Stimulated activated CD8-positive, alpha-beta memory T cell treated with anti-CD3 and anti-CD28 coated beads, Interleukin-12 subunit alpha, Interleukin-12 subunit beta, amount 100 ng/mL, for 1 hour (primary cell): ENCODE data around the gene PDE4B.
"Not testable (repeated sequence)": the region's sequence is repeated elsewhere in the genome, so short reads cannot be mapped to it uniquely, and the experiment has no call there.

ENCODE experiments used
- DNase-seq: peaks from one replicate; pipeline ENCODE4 v3.0.0-alpha.2; 2020; ENCODE audit warnings: low read depth

Gene PDE4B

GRCh38 chr1:66312271-66312990 is 519.7 kb downstream of the PDE4B start:
- no peak for DNase-seq

- DNase-seq, result no peak
Observed at GRCh38 chr1:66313429-66313828, 520.7 kb downstream of the PDE4B start.

DNA sequence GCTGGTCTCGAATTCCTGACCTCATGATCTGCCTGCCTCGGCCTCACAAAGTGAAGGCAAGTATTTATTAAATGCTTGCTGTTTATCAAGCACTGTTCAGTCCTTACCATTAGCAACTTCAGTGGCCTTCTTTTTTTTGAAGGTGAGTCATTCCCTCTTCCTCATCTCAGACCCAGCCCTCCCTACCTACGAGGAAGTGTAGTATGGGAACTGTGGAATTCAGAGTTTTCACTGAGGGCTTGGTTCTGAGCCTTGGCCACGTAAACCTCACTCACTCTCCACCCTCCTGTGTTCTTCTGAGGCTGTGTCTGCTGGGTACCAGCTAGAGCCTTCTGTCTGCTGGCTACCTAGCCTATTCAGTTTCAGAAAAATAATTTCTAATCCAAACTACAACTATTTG is 523.0 kb downstream of the PDE4B start:
- no peak for DNase-seq

- no peak for DNase-seq
Observed at GRCh38 chr1:66316464-66317247, 524.0 kb downstream of the PDE4B start.

- DNase-seq, result no peak
Observed at GRCh38 chr1:66317248-66317515, 524.5 kb downstream of the PDE4B start.

GRCh38 chr1:66320231-66320630 is 527.5 kb downstream of the PDE4B start:
- no peak for DNase-seq

- DNase-seq, result not testable (repeated sequence)
Observed at GRCh38 chr1:66322462-66322861, 529.8 kb downstream of the PDE4B start.

- DNase-seq, result no peak
Observed at GRCh38 chr1:66323958-66324625, 531.4 kb downstream of the PDE4B start.

GRCh38 chr1:66325594-66326380 is 533.1 kb downstream of the PDE4B start:
- DNase-seq, result no peak

GRCh38 chr1:66326867-66327266 is 534.2 kb downstream of the PDE4B start:
- no peak for DNase-seq

GRCh38 chr1:66327588-66327987 is 534.9 kb downstream of the PDE4B start:
- no peak for DNase-seq

- no peak for DNase-seq
Observed at GRCh38 chr1:66328896-66329295, 536.2 kb downstream of the PDE4B start.

GRCh38 chr1:66330722-66331141 is 538.0 kb downstream of the PDE4B start:
- DNase-seq, result no peak

DNA sequence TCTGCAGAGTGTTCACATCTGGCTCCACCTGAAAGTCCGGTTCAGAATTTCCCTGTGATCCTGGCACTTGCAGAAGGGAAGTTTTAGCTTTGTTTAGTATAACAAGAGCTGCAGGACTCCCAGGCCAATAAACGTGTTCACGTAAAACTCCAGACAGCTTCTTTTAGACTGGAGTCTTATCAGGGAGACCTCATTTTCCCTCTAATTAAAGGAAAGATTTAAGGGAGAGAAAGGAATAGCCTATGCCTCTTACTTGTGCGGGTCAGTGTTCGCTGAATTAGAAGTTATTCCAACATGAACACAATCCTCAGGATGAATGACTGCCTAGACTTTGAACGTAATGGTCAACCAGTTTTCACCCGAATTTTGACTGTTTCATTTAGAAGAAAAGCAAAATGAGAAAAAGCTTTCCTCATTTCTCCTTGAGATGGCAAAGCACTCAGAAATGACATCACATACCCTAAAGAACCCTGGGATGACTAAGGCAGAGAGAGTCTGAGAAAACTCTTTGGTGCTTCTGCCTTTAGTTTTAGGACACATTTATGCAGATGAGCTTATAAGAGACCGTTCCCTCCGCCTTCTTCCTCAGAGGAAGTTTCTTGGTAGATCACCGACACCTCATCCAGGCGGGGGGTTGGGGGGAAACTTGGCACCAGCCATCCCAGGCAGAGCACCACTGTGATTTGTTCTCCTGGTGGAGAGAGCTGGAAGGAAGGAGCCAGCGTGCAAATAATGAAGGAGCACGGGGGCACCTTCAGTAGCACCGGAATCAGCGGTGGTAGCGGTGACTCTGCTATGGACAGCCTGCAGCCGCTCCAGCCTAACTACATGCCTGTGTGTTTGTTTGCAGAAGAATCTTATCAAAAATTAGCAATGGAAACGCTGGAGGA is 539.2 kb downstream of the PDE4B start:
- no peak for DNase-seq

GRCh38 chr1:66332548-66332901 is 539.8 kb downstream of the PDE4B start:
- no peak for DNase-seq

- DNase-seq, result no peak
Observed at GRCh38 chr1:66333466-66334199, 540.9 kb downstream of the PDE4B start.

GRCh38 chr1:66334318-66334717 is 541.6 kb downstream of the PDE4B start:
- DNase-seq, result no peak

- no peak for DNase-seq
Observed at GRCh38 chr1:66335125-66335524, 542.4 kb downstream of the PDE4B start.

DNA sequence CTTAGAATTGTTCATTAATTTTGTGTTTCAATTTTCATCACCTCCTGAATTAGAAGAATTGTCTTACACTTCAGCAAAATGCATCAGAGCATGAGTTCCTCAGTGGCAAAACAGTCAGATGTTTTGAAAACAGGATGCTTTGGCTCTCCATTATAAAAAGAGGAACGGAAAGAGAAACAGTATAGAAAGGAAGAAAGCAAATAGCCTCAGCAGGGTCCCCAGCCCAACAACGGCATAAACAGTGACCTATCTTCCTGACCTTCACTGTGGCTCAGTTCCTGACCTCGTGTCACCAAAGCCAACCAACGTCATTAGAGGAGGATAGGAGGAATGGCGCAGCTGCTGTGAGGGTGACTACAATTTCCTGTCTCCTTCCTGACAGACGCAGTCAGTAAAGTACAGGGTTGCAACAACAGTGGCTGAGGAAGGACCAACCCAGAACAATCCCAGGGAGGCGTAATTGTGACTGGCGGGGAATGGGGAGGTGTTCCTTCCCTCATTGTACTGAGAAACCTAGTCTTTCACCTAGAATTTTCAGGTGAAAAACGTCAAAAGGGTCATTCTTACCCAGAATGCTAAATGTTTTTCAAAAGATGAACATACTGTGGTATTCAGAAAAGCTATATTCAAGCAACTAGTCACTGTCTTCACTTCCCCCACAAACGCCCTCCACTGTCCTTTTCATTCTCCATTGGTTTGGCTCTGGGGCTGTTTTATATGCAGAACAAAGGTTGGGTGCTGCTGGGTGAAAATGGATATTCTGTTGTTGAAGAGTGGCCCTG is 543.4 kb downstream of the PDE4B start:
- peak; percentile 44 for DNase-seq

DNA sequence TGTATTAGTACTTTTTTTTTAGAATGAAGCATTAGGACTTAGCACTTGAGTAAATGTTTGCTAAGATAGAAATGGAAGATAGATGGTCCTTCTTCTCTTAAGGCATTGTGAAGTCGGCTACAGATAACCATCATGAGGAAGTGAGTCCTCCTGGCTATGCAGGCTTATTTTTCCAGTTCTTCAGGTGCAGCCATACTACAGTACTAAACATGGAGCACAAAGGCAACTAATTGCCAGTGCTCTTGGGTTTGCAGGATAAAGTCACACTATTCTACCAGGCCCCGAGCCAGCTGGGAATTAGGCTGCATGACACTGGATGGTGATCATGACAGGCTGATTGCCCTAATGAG is 543.9 kb downstream of the PDE4B start:
- DNase-seq, result no peak
